Testis (tissue), 2 donors: ENCODE results near the gene CCR2.

Experiments
- POLR2A ChIP-seq: fragments of 450-650 bp; IDR thresholded peaks from one replicate; pipeline ENCODE4 v1.6.1; 2017; ENCODE audit warnings: antibody characterized with exemption, mild to moderate bottlenecking, moderate library complexity
- TF ChIP-seq, protein P1 (sequence below), 3 experiments: fragments of 450-650 bp in 2 of 3; fragments of 200-600 bp in 1 of 3; sonication (generic) in 1 of 3; IDR thresholded peaks; one replicate each; pipeline ENCODE4 v1.5.1; 2016 to 2019; ENCODE audit warnings: antibody characterized with exemption in 3 of 3, mild to moderate bottlenecking in 2 of 3, moderate library complexity in 1 of 3

DNA sequence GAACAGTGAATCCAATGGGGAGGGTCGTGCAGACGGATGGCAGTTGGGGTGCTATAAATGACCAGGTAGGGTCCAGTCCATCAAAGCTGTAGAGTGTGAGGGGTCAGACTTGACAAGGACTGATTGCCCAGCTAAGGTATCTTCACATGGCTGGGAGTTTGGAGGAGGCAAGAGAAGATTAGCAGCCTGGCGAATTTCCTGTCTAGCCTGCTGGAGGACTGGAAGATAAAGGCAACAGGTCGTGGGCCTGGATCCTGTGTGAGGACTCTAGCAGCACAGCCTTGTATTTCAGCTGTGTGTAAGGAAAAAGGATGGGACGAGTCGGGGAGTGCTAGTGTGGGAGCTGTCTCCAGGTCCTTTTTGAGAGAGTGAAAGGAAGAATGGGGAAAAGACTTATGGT is 35.4 kb downstream of the CCR2 start:
- TF ChIP-seq POLR2A: no peak
- TF ChIP-seq, protein P1, sequence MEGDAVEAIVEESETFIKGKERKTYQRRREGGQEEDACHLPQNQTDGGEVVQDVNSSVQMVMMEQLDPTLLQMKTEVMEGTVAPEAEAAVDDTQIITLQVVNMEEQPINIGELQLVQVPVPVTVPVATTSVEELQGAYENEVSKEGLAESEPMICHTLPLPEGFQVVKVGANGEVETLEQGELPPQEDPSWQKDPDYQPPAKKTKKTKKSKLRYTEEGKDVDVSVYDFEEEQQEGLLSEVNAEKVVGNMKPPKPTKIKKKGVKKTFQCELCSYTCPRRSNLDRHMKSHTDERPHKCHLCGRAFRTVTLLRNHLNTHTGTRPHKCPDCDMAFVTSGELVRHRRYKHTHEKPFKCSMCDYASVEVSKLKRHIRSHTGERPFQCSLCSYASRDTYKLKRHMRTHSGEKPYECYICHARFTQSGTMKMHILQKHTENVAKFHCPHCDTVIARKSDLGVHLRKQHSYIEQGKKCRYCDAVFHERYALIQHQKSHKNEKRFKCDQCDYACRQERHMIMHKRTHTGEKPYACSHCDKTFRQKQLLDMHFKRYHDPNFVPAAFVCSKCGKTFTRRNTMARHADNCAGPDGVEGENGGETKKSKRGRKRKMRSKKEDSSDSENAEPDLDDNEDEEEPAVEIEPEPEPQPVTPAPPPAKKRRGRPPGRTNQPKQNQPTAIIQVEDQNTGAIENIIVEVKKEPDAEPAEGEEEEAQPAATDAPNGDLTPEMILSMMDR (IDR thresholded peaks at IDR 0.05): no peak
